Activated CD4-positive, alpha-beta T cell treated with anti-CD3 and anti-CD28 coated beads for 1 hour (primary cell): Measurements from ENCODE around the gene MBD2.

Source experiments
- DNase-seq: peaks from one replicate; pipeline ENCODE4 v3.0.0-alpha.2; 2020

MBD2 gene

DNA sequence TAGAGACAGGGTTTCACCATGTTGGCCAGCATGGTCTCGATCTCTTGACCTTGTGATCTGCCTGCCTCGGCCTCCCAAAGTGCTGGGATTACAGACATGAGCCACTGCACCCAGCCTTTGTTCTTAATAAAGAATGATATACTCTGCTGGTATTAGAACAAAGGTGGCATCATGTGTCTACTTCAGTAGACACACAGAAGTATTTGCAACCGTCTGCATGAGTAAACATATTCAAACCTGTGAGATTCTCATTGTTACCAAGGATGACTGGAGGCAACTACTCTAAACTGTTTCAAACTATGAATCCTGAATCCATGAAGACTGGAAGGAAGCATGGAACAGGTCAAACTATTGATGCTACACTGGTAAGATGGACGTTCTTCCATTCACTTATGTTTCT is 32.1 kb downstream of the MBD2 start:
- no peak for DNase-seq

DNA sequence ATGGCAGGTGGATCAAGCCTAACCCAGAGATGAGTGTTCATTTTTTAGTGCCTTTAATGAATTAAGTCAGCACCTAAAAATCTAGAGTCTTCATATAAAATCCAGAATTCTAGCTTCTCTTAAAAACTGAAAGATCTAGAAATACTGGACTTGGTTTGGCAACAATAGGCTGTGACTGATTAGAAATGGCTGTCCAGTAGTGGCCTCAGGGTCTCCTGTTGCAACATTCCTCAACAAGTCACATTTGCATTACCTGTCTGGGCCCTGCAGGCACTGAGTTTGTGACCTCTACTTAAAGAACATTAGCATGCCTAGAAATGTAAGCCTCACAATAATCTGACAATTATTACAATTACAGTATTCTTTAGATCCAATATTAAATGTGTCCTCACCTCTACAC is 33.1 kb downstream of the MBD2 start:
- no peak for DNase-seq

DNA sequence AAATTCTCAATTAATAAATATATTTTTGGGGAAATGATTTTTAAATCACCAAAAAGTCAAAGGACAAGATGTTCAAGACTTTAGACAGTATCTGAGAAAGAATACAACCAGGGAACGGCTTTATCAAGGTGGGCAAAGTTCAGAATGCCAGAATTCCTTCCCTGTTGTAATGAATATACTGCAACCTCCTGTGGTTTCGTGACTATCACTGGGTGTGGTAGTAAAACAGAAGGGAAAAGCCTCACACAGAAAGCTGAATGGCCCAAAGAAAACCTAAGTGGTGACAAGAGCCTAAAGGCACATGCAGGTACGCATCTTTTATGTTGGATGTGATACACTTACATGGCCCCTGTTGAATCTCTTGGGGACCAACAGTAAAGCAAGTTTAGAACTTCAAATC is 37.1 kb downstream of the MBD2 start:
- DNase-seq = no peak

DNA sequence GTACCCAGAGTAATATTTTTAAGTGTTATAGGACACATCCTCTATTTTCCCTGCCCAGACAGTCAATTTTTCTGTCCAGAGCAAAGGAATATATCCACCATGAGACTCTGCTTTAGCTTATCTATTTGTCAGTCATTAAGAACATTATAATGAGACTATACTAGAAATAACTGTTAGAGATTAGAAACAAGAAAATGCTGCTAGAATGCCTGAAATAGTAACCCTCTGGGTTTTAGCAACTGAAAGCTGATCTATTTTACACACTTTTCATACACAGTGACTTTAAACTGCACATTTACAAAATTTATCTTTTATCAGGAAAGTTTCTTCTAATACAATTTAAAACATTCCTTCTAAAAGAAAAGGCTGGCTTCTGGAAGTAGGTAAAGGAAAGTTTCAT is 39.6 kb downstream of the MBD2 start:
- DNase-seq = no peak

DNA sequence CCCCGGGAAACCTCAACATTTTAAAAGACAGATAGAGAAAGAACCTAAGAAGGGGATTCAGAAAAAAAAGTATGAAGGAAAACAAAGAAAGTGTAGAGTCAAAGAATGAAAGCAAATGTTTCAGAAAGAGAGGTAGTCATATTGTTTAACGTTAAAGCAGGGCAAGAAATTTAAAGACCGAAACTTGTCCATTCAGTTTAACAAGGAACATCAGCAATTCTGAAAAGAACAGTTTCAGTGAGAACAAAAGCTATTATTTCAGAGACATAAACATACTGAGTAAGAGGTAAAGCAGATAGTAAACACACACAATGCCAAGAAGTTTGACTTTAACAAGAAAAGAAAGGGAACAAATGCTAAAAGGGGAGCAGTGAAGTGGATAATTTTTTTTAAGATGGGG is 41.1 kb downstream of the MBD2 start:
- no peak for DNase-seq

DNA sequence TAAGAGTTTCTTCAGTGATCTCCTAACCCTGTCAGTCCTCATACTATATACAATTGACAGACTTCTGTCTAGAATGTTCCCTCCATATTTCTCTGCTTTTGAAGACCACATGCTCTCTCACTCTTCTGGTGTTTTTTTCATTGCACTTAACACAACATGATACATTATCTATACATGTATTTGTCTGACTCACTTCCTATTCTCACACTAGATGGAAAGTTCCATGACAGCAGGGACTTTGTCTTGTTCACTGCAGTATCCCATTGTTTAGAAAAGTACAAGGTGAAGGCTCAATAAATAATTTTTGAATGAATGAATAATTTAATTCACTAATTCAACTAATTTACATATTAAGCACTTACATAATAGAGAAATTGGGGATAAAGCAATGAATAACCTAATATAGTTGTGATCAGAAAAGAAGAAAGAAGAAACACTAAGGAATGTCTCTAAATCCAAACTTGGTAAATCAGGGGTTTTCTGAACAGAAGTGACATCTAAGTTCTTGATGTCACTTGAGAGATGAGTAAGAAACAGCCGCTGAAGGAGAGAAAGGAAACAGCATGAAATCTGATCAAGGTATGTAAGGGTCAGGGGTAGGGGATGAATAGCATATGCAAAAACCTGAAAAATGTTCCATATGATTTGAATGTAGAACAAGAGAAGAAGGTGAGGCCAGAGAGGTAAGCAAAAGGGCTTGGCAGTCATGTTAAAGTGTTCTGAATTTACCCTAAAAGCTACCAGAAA is 42.4 kb downstream of the MBD2 start:
- no peak for DNase-seq

- no peak for DNase-seq
Measured at GRCh38 chr18:54173980-54174630, 50.4 kb downstream of the MBD2 start.

GRCh38 chr18:54173250-54173649 is 51.2 kb downstream of the MBD2 start:
- no peak for DNase-seq

GRCh38 chr18:54169431-54170403 is 54.8 kb downstream of the MBD2 start:
- no peak for DNase-seq

DNA sequence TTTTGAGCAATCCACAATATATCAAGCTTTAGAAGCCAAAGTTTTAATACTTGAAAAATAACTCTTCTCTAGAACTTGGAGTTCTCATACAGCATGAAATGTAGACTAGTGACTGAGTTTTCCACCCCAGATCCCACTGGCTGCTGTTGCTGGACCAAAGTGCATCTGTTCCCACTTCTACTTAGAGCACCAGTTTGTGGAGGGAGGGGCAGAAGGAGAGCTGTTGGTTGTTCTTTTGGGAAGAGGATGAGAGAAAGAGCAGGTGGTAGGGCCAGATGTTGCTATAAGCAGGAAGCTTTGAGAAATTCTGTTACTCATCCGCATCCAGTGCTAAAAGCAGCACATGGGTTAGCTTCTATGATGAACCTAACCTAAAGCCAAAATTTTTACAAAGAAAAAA is 59.0 kb downstream of the MBD2 start:
- DNase-seq = no peak

DNA sequence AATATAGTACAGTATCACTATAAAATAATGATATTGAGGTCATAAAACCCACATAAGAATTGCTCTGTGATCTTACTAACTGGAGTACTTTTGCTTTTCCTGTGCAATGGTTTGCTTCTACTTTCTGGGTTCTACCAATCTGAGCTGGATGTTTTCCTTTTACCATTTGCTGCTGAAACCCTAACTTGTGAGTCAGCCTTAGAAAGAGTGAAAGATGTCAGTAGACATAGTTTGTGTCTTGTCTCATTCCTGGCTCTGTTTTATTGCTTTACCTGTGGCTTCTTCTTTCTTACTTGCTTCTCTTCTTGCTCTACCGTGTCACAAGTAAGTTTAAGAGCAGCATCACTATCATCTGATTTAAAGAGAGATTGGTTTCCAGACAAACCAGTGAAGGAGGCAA is 61.0 kb downstream of the MBD2 start:
- no peak for DNase-seq

DNA sequence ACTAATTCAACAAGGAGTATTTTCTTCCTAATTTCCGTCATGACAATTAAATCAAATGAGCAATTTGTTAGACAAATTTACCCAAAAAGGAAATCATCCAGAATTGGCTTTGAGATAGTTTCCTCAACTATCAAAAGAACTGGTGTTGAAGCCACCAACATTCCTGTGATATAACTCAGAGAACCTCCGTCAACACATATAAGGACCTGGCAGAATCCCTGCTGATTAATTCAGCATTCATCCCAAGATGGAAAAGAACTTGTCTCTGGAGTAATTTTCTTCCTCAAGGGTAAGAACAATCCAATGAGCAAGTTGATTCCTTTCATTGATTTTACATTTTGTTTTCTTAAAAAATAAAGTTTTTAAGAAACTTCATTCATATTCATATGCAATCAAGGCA is 62.0 kb downstream of the MBD2 start:
- DNase-seq = no peak

DNA sequence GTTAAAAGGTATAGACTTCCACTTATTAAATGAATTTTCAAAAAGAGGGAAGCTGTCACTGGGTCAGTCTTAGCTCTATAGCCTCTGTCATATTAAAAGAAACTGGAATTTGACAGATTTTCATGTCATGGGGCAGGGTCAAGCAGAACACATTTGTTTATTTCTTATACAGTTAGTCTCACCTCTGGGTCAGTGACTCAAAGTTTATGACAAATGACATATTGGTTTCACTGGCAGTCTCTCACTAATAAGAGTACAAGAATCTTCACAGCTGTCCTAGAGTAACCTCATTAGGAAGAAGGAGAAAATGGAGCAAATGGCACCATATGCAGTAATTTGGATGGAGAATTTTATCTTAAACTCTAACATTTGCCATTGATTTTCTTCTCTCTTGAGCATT is 63.2 kb downstream of the MBD2 start:
- no peak for DNase-seq

- no peak for DNase-seq
Measured at GRCh38 chr18:54159906-54160305, 64.6 kb downstream of the MBD2 start.

DNA sequence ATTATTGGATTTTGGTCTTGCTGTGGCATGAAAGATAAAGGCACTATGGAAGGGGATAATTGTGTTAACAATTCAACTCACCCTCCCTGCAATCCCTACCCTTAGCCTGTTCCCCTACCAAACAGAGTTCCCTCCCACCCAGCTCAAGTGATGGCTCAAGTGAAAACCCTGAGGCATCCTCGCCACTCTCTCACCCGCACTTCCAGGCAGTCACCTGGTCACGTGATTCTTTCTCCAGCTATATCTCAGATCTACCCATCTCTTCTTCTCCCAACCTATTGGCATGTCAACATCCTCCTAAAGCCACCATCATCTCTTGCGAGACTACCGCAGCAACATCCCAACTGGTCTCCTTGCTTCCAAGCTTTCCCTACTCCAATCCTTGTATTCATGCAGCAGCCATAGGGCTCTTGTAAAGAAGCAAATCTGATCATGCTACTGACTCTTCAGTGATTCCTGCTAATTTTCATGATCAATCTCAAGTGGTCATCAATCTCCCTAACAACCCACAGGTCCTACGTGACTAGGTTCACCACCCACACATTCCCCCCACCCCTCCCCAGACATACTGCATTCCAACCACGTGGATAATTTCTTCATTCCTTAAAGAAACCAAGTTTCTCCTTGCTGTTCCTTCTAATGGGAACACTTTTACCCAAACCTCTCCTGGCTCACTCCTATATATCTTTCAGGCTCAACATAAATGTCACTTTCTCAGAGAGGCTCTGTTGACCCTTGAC is 66.7 kb downstream of the MBD2 start:
- DNase-seq = no peak

GRCh38 chr18:54155412-54155811 is 69.1 kb downstream of the MBD2 start:
- DNase-seq = no peak

DNA sequence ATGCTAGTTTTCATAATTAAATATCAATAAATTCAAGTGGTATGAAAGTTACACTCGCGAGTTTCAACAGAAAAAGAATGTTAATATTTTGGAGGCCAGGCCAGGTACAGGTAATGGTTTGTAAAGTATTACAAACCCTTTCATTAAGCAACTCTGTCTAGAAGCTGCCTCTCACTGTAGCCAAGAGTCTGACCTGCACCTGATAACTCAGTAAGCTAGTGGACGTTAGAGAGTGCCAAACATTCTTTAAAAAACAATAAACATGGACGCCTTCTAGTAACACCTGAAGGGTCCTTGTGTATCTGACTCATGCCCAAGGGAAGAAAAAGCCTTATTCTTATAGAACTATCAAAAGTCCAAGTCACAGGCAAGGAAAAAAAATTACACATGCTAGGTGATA is 70.2 kb downstream of the MBD2 start:
- DNase-seq = no peak

GRCh38 chr18:54151376-54151775 is 73.1 kb downstream of the MBD2 start:
- no peak for DNase-seq

GRCh38 chr18:54150226-54150625 is 74.2 kb downstream of the MBD2 start:
- no peak for DNase-seq

- no peak for DNase-seq
Measured at GRCh38 chr18:54149078-54149697, 75.3 kb downstream of the MBD2 start.

- DNase-seq = no peak
Measured at GRCh38 chr18:54148678-54149077, 75.8 kb downstream of the MBD2 start.

DNA sequence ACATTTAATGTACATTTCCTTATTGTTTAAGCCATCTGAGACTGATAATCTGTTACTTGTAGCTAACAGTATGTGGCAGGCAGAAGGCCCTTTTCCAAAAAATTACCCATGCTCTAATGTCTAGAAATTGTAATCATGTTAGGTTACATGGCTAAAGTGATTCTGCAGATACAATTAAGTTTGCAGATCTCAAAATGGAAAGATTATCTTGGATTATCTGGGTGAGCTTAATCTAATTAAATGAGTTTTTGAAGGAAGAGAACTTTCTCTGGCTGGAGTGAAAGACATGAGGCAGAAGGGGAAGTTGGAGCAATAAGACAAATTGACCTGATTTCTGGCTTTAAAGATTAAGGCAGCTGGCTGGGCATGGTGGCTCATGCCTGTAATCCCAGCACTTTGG is 76.3 kb downstream of the MBD2 start:
- DNase-seq = no peak

DNA sequence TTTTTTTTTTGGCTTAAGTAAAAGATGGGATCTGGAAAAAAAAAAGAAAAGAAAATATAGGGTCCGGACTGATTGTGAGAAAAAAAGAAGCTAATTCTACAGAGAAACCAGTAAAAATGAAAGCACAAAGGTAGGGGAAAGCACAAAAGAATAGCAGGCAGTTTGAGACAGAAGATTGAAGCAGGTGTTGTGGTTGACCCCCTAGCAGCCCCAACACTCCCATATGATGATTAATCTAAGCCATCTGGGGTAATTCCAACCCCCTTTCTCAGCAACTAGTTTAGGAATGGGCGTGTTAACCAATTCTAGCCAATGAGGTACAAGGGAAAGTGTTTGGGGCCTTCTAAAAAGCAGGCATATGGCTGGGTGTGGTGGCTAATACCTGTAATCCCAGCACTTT is 77.0 kb downstream of the MBD2 start:
- no peak for DNase-seq
